Measurements from ENCODE around the gene SCP2.

SCP2 gene

DNA sequence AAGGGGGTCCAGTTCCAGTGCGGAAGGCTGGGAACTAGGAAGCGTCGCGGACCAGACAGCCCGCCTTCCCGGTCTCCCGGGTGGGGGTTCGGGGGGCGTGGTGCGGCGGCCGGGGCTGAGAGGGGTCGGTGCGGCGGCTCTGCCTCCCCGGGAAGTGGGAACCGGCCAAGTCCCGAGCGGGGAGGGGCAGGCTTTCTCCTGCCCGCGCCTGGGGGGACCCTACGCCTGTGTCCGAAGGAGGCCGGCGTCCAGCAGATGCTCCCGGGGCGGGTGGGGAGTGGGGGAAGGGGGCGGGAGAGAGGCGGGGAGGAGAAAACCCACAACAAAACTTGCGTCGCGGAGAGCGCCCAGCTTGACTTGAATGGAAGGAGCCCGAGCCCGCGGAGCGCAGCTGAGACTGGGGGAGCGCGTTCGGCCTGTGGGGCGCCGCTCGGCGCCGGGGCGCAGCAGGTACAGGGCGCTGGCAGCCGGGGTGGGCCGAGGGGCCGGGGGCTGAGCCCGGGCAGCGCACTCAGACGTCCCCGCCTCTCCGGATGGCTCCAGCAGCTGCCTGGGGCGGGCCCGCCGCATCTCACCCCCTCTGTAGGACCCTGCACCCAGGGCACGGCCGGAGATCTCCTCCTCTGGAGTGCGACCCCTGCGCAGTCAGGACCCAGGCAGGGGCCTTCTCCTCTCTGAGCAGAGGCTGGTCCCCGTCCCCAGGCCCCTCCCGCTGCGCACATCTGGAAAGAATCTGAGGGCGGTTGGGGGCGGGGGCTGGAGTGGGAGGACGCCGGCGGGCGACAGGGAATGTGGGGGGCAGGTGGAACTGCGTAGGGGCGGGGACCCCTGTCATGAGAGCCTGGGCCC, 135.0 kb downstream of the SCP2 start, which contains the start of gene PODN:
Gene PODN, plus strand, starts transcription at position 355 of the 849 bp plus-strand sequence. CDS start 7,643 bp downstream, outside the sequence.
- DNase-seq (ENCODE audit: low read depth) = no peak
- no peak for TF ChIP-seq CTCF (conservative IDR thresholded peaks at IDR 0.05; ENCODE audit: low read depth, low read length)
- H3K4me3 ChIP-seq (ENCODE audit: low read length) = peak within 1 kb of the TSS; percentile 50

GRCh38 chr1:53062708-53063591, 135.9 kb downstream of the SCP2 start:
- DNase-seq (ENCODE audit: low read depth) = no peak
- H3K4me3 ChIP-seq (ENCODE audit: low read length) = peak overlapping the region; percentile 50
- no peak for TF ChIP-seq CTCF (conservative IDR thresholded peaks at IDR 0.05; ENCODE audit: low read depth, low read length)

DNA sequence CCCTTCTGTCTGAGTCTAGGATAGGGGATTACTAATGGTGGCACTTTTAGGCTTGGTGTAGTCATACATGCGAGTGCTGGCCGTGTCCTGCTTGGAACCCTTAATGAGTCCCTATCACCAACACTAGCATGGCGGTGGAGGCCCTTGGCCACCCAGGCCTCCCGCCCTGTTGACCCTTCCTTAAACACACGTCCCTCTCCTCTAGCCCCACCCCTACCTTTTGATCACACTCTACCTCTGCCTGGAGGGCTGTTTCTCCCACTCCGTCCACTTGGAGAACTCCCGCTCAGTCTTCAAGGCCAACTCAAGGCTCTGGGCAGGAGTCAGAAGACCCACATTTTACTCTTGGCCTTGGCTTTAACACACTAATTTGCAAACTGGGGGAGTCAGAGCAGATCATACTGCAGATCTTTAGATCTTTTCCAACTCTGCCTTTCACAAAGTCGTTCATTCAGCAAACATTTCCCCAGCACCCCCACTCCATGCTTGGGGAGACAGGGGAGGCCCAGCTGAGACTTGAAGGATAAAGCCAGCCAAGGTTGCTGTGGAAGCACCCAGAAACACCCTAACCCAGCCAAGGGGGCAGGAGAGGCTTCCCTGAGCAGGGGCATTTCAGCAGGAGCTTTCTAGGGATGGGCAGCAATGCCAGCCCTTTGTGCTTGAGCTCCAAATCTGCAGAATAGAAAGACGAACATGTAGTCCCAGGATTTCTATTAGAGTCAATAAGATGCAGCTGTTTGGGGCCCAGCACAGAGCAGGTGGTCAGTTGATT, 136.9 kb downstream of the SCP2 start:
- no peak for DNase-seq (ENCODE audit: low read depth)
- no peak for TF ChIP-seq CTCF (conservative IDR thresholded peaks at IDR 0.05; ENCODE audit: low read depth, low read length)
- H3K4me3 ChIP-seq (ENCODE audit: low read length) = no peak overlapping the region

- no peak for DNase-seq (ENCODE audit: low read depth)
- TF ChIP-seq CTCF (conservative IDR thresholded peaks at IDR 0.05; ENCODE audit: low read depth, low read length) = no peak
- no peak overlapping the region for H3K4me3 ChIP-seq (ENCODE audit: low read length)
These were observed 138.3 kb downstream of the SCP2 start for GRCh38 chr1:53065391-53065790.

- no peak for DNase-seq (ENCODE audit: low read depth)
- TF ChIP-seq CTCF (conservative IDR thresholded peaks at IDR 0.05; ENCODE audit: low read depth, low read length) = no peak
- H3K4me3 ChIP-seq (ENCODE audit: low read length) = no peak overlapping the region
These were observed 139.4 kb downstream of the SCP2 start for GRCh38 chr1:53066488-53066887.

GRCh38 chr1:53066891-53067738, 140.0 kb downstream of the SCP2 start:
- H3K4me3 ChIP-seq (ENCODE audit: low read length) = no peak overlapping the region
- TF ChIP-seq CTCF (conservative IDR thresholded peaks at IDR 0.05; ENCODE audit: low read depth, low read length) = no peak
- no peak for DNase-seq (ENCODE audit: low read depth)

All from retinal pigment epithelial cell (primary cell).